ENCODE data around the gene CCDC169.

DNA sequence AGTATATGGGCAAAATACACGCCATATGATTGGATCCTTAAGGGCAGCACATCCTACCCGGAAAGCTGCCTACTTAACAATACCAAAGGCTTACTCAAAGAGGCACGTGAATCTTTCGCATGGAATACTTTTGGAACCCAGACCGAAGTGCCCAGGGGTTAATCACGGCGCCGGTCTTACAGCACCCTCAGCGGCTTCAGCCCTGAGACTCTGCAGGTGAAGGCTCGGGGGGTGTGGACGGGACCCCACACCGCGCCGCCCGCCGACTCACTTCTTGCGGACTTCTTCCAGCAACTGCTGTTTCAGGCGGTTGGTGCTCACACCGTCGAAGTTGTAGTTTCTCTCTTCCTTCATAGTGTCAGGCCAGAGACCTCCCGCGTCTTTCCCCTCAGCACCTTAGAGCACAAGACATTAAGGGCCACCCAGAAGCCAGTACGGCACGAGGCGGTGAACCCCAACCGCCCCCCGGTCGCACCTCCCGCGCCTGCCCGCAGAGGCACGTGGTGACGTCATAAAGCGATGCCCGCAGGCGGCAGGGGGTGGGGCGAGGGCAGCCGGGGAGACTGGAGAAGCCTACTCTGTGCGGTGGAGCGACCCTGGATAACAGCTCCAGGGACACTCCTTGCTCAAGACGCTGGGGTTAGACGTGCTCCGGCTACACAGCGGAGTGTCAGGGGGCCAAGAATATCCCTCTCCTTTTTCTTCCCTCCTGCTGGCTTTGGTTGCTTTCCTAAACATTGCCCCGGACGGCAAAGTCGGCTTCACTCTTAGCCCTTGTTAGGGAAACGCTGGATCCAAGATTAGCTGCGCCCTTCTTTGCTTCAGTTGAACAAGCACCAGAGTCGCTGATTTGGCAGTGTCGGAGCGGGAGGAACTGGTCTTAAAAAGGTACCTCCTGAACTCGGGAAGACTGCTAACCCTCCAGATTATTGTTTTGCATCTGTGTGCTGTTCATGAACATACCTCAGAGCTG is at the start of gene CCDC169:
- TF ChIP-seq, protein P1, sequence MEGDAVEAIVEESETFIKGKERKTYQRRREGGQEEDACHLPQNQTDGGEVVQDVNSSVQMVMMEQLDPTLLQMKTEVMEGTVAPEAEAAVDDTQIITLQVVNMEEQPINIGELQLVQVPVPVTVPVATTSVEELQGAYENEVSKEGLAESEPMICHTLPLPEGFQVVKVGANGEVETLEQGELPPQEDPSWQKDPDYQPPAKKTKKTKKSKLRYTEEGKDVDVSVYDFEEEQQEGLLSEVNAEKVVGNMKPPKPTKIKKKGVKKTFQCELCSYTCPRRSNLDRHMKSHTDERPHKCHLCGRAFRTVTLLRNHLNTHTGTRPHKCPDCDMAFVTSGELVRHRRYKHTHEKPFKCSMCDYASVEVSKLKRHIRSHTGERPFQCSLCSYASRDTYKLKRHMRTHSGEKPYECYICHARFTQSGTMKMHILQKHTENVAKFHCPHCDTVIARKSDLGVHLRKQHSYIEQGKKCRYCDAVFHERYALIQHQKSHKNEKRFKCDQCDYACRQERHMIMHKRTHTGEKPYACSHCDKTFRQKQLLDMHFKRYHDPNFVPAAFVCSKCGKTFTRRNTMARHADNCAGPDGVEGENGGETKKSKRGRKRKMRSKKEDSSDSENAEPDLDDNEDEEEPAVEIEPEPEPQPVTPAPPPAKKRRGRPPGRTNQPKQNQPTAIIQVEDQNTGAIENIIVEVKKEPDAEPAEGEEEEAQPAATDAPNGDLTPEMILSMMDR (conservative IDR thresholded peaks at IDR 0.05; ENCODE audit: low read length) = no peak
- no peak for TF ChIP-seq EZH2phosphoT487 (IDR thresholded peaks at IDR 0.05; ENCODE audit: borderline replicate concordance)

Measured in Loucy (cell line).